HEK293 (cell line): ENCODE measurements around the gene MAPKAP1.

Source experiments
- ZBTB7A ChIP-seq: fragments of 450-650 bp; formaldehyde crosslinking; IDR thresholded peaks from 2 replicates; pipeline ENCODE4 v1.5.1; 2016; ENCODE audit warnings: low read depth, missing biosample characterization, missing genetic modification characterization
- ZNF157 ChIP-seq: fragments of 450-650 bp; formaldehyde crosslinking; IDR thresholded peaks from 2 replicates; pipeline ENCODE4 v1.5.1; 2016; ENCODE audit warnings: missing biosample characterization, missing genetic modification characterization
- ZNF24 ChIP-seq: fragments of 450-650 bp; formaldehyde crosslinking; IDR thresholded peaks from 2 replicates; pipeline ENCODE4 v1.5.1; 2016; ENCODE audit warnings: missing biosample characterization, missing genetic modification characterization
- ZNF48 ChIP-seq: fragments of 450-650 bp; formaldehyde crosslinking; IDR thresholded peaks from 2 replicates; pipeline ENCODE4 v1.5.1; 2016; ENCODE audit warnings: missing biosample characterization, missing genetic modification characterization
- ZNF707 ChIP-seq: fragments of 450-650 bp; formaldehyde crosslinking; IDR thresholded peaks from 2 replicates; pipeline ENCODE4 v1.5.1; 2016; ENCODE audit warnings: missing biosample characterization, missing genetic modification characterization
- ZNF843 ChIP-seq: fragments of 450-650 bp; formaldehyde crosslinking; IDR thresholded peaks from 2 replicates; pipeline ENCODE4 v1.5.1; 2016; ENCODE audit warnings: missing biosample characterization, missing genetic modification characterization
- TF ChIP-seq, protein P1 (sequence below): fragments of 450-650 bp; formaldehyde crosslinking; IDR thresholded peaks from 2 replicates; pipeline ENCODE4 v1.5.1; 2016; ENCODE audit warnings: missing biosample characterization, missing genetic modification characterization
- TF ChIP-seq, protein P2 (sequence below): fragments of 450-650 bp; formaldehyde crosslinking; IDR thresholded peaks from 2 replicates; pipeline ENCODE4 v1.5.1; 2017; ENCODE audit warnings: missing biosample characterization, missing genetic modification characterization

DNA sequence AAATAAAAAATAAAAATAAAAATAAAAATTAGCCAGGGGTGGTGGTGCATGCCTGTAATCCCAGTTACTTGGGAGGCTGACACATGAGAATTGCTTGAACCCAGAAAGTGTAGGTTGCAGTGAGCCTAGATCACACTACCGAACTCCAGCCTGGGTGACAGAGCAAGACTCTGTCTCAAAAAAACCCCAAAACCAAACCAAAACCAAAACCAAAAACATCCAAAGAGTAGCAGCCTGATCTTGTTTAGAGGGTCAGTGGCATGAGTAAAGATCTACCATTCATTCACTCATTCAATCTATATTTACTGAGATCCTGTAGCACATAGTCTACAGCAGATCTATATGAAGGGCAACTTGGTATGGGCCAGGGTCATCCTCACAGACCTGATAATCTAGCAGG, 202.4 kb downstream of the MAPKAP1 start:
- no peak for TF ChIP-seq ZNF157 (tag by site-specific recombination)
- no peak for TF ChIP-seq ZNF707
- TF ChIP-seq ZNF48: no peak
- TF ChIP-seq, protein P1, sequence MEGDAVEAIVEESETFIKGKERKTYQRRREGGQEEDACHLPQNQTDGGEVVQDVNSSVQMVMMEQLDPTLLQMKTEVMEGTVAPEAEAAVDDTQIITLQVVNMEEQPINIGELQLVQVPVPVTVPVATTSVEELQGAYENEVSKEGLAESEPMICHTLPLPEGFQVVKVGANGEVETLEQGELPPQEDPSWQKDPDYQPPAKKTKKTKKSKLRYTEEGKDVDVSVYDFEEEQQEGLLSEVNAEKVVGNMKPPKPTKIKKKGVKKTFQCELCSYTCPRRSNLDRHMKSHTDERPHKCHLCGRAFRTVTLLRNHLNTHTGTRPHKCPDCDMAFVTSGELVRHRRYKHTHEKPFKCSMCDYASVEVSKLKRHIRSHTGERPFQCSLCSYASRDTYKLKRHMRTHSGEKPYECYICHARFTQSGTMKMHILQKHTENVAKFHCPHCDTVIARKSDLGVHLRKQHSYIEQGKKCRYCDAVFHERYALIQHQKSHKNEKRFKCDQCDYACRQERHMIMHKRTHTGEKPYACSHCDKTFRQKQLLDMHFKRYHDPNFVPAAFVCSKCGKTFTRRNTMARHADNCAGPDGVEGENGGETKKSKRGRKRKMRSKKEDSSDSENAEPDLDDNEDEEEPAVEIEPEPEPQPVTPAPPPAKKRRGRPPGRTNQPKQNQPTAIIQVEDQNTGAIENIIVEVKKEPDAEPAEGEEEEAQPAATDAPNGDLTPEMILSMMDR: no peak
- no peak for TF ChIP-seq ZNF843 (tag by site-specific recombination)
- no peak for TF ChIP-seq ZBTB7A (tag by site-specific recombination)
- no peak for TF ChIP-seq ZNF24 (tag by site-specific recombination)
- TF ChIP-seq, protein P2, sequence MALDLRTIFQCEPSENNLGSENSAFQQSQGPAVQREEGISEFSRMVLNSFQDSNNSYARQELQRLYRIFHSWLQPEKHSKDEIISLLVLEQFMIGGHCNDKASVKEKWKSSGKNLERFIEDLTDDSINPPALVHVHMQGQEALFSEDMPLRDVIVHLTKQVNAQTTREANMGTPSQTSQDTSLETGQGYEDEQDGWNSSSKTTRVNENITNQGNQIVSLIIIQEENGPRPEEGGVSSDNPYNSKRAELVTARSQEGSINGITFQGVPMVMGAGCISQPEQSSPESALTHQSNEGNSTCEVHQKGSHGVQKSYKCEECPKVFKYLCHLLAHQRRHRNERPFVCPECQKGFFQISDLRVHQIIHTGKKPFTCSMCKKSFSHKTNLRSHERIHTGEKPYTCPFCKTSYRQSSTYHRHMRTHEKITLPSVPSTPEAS (tag by site-specific recombination): no peak
